ENCODE data around the gene PSAPL1. TPM values are rescaled to one million over a fixed set of nuclear protein-coding genes. Genes with fewer than 3 reads are reported as not detected.
A peak's percentile ranks its signal among the peaks of the same experiment; 100 is the strongest.

PSAPL1 gene
- total RNA-seq, 1 donor from 2014 or later: not detected

GRCh38 chr4:7448036-7448435 lies 13.3 kb upstream of the PSAPL1 start:
- no peak overlapping the region for H3K27ac ChIP-seq (ENCODE audit: low read depth, low read length)
- no peaks in the 10 kb centered on the region for H3K4me1 ChIP-seq (ENCODE audit: insufficient read depth, low read length)
- no peak overlapping the region for H2AFZ ChIP-seq (ENCODE audit: low read depth, low read length)
- peaks cover 58% of the 10 kb centered on the region for H3K27me3 Mint-ChIP-seq (ENCODE audit: low read depth, unreplicated experiment)
- peaks cover 4% of the 10 kb centered on the region for H3K36me3 Mint-ChIP-seq (ENCODE audit: low read depth, unreplicated experiment)
- H3K27me3 ChIP-seq (ENCODE audit: insufficient read depth, low read length): peaks cover 7% of the 10 kb centered on the region
- FAIRE-seq: no peak
- H3K9me3 ChIP-seq (ENCODE audit: insufficient read depth, low read depth, low read length): no peaks in the 10 kb centered on the region
- H3K9ac ChIP-seq (ENCODE audit: low read length): no peak overlapping the region
- no peak overlapping the region for H3K4me3 Mint-ChIP-seq (ENCODE audit: unreplicated experiment)
- peaks cover 4% of the 10 kb centered on the region for H3K9me3 Mint-ChIP-seq (ENCODE audit: unreplicated experiment)
- no peaks in the 10 kb centered on the region for H3K79me2 ChIP-seq (ENCODE audit: insufficient read depth, low read length)
- no peak overlapping the region for H3K27ac Mint-ChIP-seq (ENCODE audit: unreplicated experiment)
- H3K4me1 Mint-ChIP-seq (ENCODE audit: low read depth, unreplicated experiment): no peaks in the 10 kb centered on the region
- no peaks in the 10 kb centered on the region for H3K36me3 ChIP-seq (ENCODE audit: insufficient read depth, low read length)
- H3K4me3 ChIP-seq (ENCODE audit: insufficient read depth, low read depth, low read length): no peak overlapping the region
- no peak overlapping the region for H3K4me2 ChIP-seq (ENCODE audit: low read length)
- H4K20me1 ChIP-seq (ENCODE audit: insufficient read depth, low read length): peaks cover 58% of the 10 kb centered on the region
- no peak for TF ChIP-seq CTCF (IDR thresholded peaks at IDR 0.05; ENCODE audit: insufficient read depth, low read depth, low read length)
- TF ChIP-seq EZH2 (IDR thresholded peaks at IDR 0.05; ENCODE audit: insufficient read depth, low read length): no peak
- DNase-seq (ENCODE audit: low read depth): no peak

GRCh38 chr4:7447236-7447635 lies 12.5 kb upstream of the PSAPL1 start:
- no peaks in the 10 kb centered on the region for H3K4me1 ChIP-seq (ENCODE audit: insufficient read depth, low read length)
- TF ChIP-seq EZH2 (IDR thresholded peaks at IDR 0.05; ENCODE audit: insufficient read depth, low read length) (no peak), CTCF (IDR thresholded peaks at IDR 0.05; ENCODE audit: insufficient read depth, low read depth, low read length) (no peak)
- FAIRE-seq (no peak), DNase-seq (ENCODE audit: low read depth) (no peak)
- H3K4me3 ChIP-seq (ENCODE audit: insufficient read depth, low read depth, low read length): no peak overlapping the region
- H3K36me3 ChIP-seq (ENCODE audit: insufficient read depth, low read length): no peaks in the 10 kb centered on the region
- Mint-ChIP-seq H3K9me3 (ENCODE audit: unreplicated experiment) (peaks cover 4% of the 10 kb centered on the region), H3K36me3 (ENCODE audit: low read depth, unreplicated experiment) (peaks cover 4% of the 10 kb centered on the region), H3K4me1 (ENCODE audit: low read depth, unreplicated experiment) (no peaks in the 10 kb centered on the region), H3K4me3 (ENCODE audit: unreplicated experiment) (no peak overlapping the region), H3K27ac (ENCODE audit: unreplicated experiment) (no peak overlapping the region), H3K27me3 (ENCODE audit: low read depth, unreplicated experiment) (peaks cover 52% of the 10 kb centered on the region)
- H3K27me3 ChIP-seq (ENCODE audit: insufficient read depth, low read length): peaks cover 7% of the 10 kb centered on the region
- H3K4me2 ChIP-seq (ENCODE audit: low read length): no peak overlapping the region
- no peaks in the 10 kb centered on the region for H3K9me3 ChIP-seq (ENCODE audit: insufficient read depth, low read depth, low read length)
- H2AFZ ChIP-seq (ENCODE audit: low read depth, low read length): no peak overlapping the region
- no peak overlapping the region for H3K9ac ChIP-seq (ENCODE audit: low read length)
- peaks cover 53% of the 10 kb centered on the region for H4K20me1 ChIP-seq (ENCODE audit: insufficient read depth, low read length)
- H3K27ac ChIP-seq (ENCODE audit: low read depth, low read length): no peak overlapping the region
- no peaks in the 10 kb centered on the region for H3K79me2 ChIP-seq (ENCODE audit: insufficient read depth, low read length)

- Mint-ChIP-seq H3K27ac (ENCODE audit: unreplicated experiment) (no peak overlapping the region), H3K4me3 (ENCODE audit: unreplicated experiment) (peak overlapping the region; percentile 35)
Observed at GRCh38 chr4:7444731-7445130, 10.0 kb upstream of the PSAPL1 start.

More at GRCh38 chr4:7444731-7445130, 10.0 kb upstream of the PSAPL1 start:
- TF ChIP-seq EZH2 (IDR thresholded peaks at IDR 0.05; ENCODE audit: insufficient read depth, low read length) (no peak), CTCF (IDR thresholded peaks at IDR 0.05; ENCODE audit: insufficient read depth, low read depth, low read length) (no peak)
- Mint-ChIP-seq H3K9me3 (ENCODE audit: unreplicated experiment) (peaks cover 4% of the 10 kb centered on the region), H3K36me3 (ENCODE audit: low read depth, unreplicated experiment) (peaks cover 2% of the 10 kb centered on the region), H3K4me1 (ENCODE audit: low read depth, unreplicated experiment) (no peaks in the 10 kb centered on the region), H3K27me3 (ENCODE audit: low read depth, unreplicated experiment) (peaks cover 49% of the 10 kb centered on the region)
- no peak for DNase-seq (ENCODE audit: low read depth)
- Histone ChIP-seq H3K27me3 (ENCODE audit: insufficient read depth, low read length) (peaks cover 7% of the 10 kb centered on the region), H3K9ac (ENCODE audit: low read length) (no peak overlapping the region), H2AFZ (ENCODE audit: low read depth, low read length) (no peak overlapping the region), H3K9me3 (ENCODE audit: insufficient read depth, low read depth, low read length) (no peaks in the 10 kb centered on the region), H3K36me3 (ENCODE audit: insufficient read depth, low read length) (no peaks in the 10 kb centered on the region), H3K4me2 (ENCODE audit: low read length) (no peak overlapping the region), H3K4me1 (ENCODE audit: insufficient read depth, low read length) (no peaks in the 10 kb centered on the region), H4K20me1 (ENCODE audit: insufficient read depth, low read length) (peaks cover 31% of the 10 kb centered on the region), H3K79me2 (ENCODE audit: insufficient read depth, low read length) (no peaks in the 10 kb centered on the region), H3K27ac (ENCODE audit: low read depth, low read length) (no peak overlapping the region), H3K4me3 (ENCODE audit: insufficient read depth, low read depth, low read length) (no peak overlapping the region)
- FAIRE-seq: no peak

Data from astrocyte (in vitro differentiated cells and primary cell).